ENCODE measurements around the gene MEG3.
"Not testable (repeated sequence)": the region's sequence is repeated elsewhere in the genome, so short reads cannot be mapped to it uniquely, and the experiment has no call there.

The MEG3 gene

GRCh38 chr14:100815478-100816285 lies 10.2 kb upstream of the MEG3 start:
- no peak for DNase-seq (ENCODE audit: low spot score)

GRCh38 chr14:100816286-100816949 lies 9.5 kb upstream of the MEG3 start:
- peak; percentile 59 for DNase-seq (ENCODE audit: low spot score)

- DNase-seq (ENCODE audit: low spot score), result no peak
These were observed 8.7 kb upstream of the MEG3 start for GRCh38 chr14:100816950-100817901.

GRCh38 chr14:100818221-100818699 lies 7.7 kb upstream of the MEG3 start:
- DNase-seq (ENCODE audit: low spot score), result no peak

GRCh38 chr14:100818923-100819322 lies 7.0 kb upstream of the MEG3 start:
- DNase-seq (ENCODE audit: low spot score), result not testable (repeated sequence)

- DNase-seq (ENCODE audit: low spot score), result no peak
These were observed 6.5 kb upstream of the MEG3 start for GRCh38 chr14:100819453-100819828.

GRCh38 chr14:100819829-100820475 lies 6.0 kb upstream of the MEG3 start:
- no peak for DNase-seq (ENCODE audit: low spot score)

GRCh38 chr14:100820957-100821356 lies 5.0 kb upstream of the MEG3 start:
- no peak for DNase-seq (ENCODE audit: low spot score)

- peak; percentile 41 for DNase-seq (ENCODE audit: low spot score)
These were observed 3.9 kb upstream of the MEG3 start for GRCh38 chr14:100822013-100822412.

GRCh38 chr14:100822532-100823296 lies 3.2 kb upstream of the MEG3 start:
- no peak for DNase-seq (ENCODE audit: low spot score)

GRCh38 chr14:100823413-100824080 lies 2.4 kb upstream of the MEG3 start:
- DNase-seq (ENCODE audit: low spot score), result no peak

GRCh38 chr14:100824091-100824551 lies 1.8 kb upstream of the MEG3 start:
- no peak for DNase-seq (ENCODE audit: low spot score)

GRCh38 chr14:100824901-100825712 lies 811 bp upstream of the MEG3 start:
- DNase-seq (ENCODE audit: low spot score), result no peak

- DNase-seq (ENCODE audit: low spot score), result no peak
These were observed 628 bp downstream of the MEG3 start for GRCh38 chr14:100826391-100827100.

GRCh38 chr14:100827101-100828021 lies 1.4 kb downstream of the MEG3 start:
- no peak for DNase-seq (ENCODE audit: low spot score)

GRCh38 chr14:100828031-100828769 lies 2.3 kb downstream of the MEG3 start:
- DNase-seq (ENCODE audit: low spot score), result no peak

GRCh38 chr14:100830681-100831080 lies 4.8 kb downstream of the MEG3 start:
- DNase-seq (ENCODE audit: low spot score), result no peak
